Panc1 (cell line): ENCODE results near the gene CTTNBP2. TPM values are rescaled to one million over a fixed set of nuclear protein-coding genes. Genes with fewer than 3 reads are reported as not detected.

ENCODE experiments used
- ATAC-seq: fragments of 200-7000 bp; cut with Tn5 transposase; 2 replicates; pipeline ENCODE4 v1.9.1; 2020; ENCODE audit warnings: mild to moderate bottlenecking, moderate library complexity
- BruUV-seq: library from RNA; stranded (reverse); fragments of 400-500 nt; replicated peaks from 2 replicates; lab custom pipeline; 2021; lab: Mats Ljungman, UMichigan
- CTCF ChIA-PET: fragments of 300-600 bp; sonication (Branson Sonifier 250); formaldehyde crosslinking; loops from one replicate; lab custom pipeline; 2022; ENCODE audit warnings: antibody characterized with exemption; lab: Charles Lee
- POLR2A ChIA-PET: fragments of 300-600 bp; sonication (Branson Sonifier 250); formaldehyde crosslinking; loops from one replicate; lab custom pipeline; 2022; ENCODE audit warnings: antibody characterized with exemption; lab: Charles Lee
- DNase-seq: peaks from one replicate; pipeline ENCODE4 v3.0.0-alpha.2; 2010; ENCODE audit warnings: low read depth, low spot score
- H3K27ac ChIP-seq: 2 replicates; pipeline ENCODE4 v1.5.1; 2011; ENCODE audit warnings: mild to moderate bottlenecking, low read length, inconsistent platforms
- H3K27me3 ChIP-seq: fragments of 200-500 bp; sonication (Bioruptor generic); 2 replicates; pipeline ENCODE4 v1.6.0; 2014; ENCODE audit warnings: low read length, inconsistent platforms; ENCODE audit not compliant: control insufficient read depth, insufficient read depth
- H3K36me3 ChIP-seq: fragments of 200-500 bp; sonication (Bioruptor generic); 2 replicates; pipeline ENCODE4 v1.5.1; 2014; ENCODE audit warnings: inconsistent platforms, mild to moderate bottlenecking, low read length, moderate library complexity; ENCODE audit not compliant: control insufficient read depth, insufficient read depth
- H3K4me1 ChIP-seq: 2 replicates; pipeline ENCODE4 v1.5.1; 2011; ENCODE audit warnings: inconsistent platforms, mild to moderate bottlenecking, low read length, moderate library complexity; ENCODE audit not compliant: control insufficient read depth, insufficient read depth
- H3K4me3 ChIP-seq, 2 experiments: 2 replicates each; pipeline ENCODE4 v1.5.1; 2011 to 2012; ENCODE audit warnings: low read depth in 2 of 2, low read length in 2 of 2, mild to moderate bottlenecking in 2 of 2, inconsistent platforms in 1 of 2, moderate library complexity in 1 of 2
- H3K9me3 ChIP-seq: fragments of 200-500 bp; sonication (Bioruptor generic); 2 replicates; pipeline ENCODE4 v1.5.1; 2014; ENCODE audit warnings: low read depth, mild to moderate bottlenecking, inconsistent platforms, low read length, moderate library complexity; ENCODE audit not compliant: control insufficient read depth, insufficient read depth
- CTCF ChIP-seq: fragments of 450-650 bp; IDR thresholded peaks from 2 replicates; pipeline ENCODE4 v1.5.1; 2017; ENCODE audit warnings: mild to moderate bottlenecking
- POLR2AphosphoS5 ChIP-seq: IDR thresholded peaks from 2 replicates; pipeline ENCODE4 v1.6.1; 2012; ENCODE audit warnings: mild to moderate bottlenecking, low read depth, low read length, moderate library complexity
- REST ChIP-seq, 2 experiments: IDR thresholded peaks; 2 replicates each; pipeline ENCODE4 v1.6.1; 2011 to 2012; ENCODE audit warnings: low read depth in 2 of 2, control low read depth in 1 of 2, low read length in 1 of 2, mild to moderate bottlenecking in 1 of 2, moderate library complexity in 1 of 2; ENCODE audit not compliant: insufficient read depth in 1 of 2
- SIN3A ChIP-seq: IDR thresholded peaks from 2 replicates; pipeline ENCODE4 v1.6.1; 2012; ENCODE audit warnings: low read depth, mild to moderate bottlenecking, low read length, moderate library complexity, borderline replicate concordance; ENCODE audit not compliant: insufficient read depth
- TCF7L2 ChIP-seq: IDR thresholded peaks from 2 replicates; pipeline ENCODE4 v1.6.1; 2011; ENCODE audit warnings: mild to moderate bottlenecking, low read depth, low read length, inconsistent platforms
- in situ Hi-C: cut with HindIII; loops from 2 replicates; pipeline ENCODE4 v1.10.0; 2016; ENCODE audit warnings: low sequenced_read_pairs, low pct_unique_long_range_greater_than_20kb
- intact Hi-C: fragments of 100-400 bp; cut with micrococcal nuclease; formaldehyde crosslinking; loops from one replicate; pipeline ENCODE4 v1.10.0; 2022; ENCODE audit not compliant: unreplicated experiment
- total RNA-seq: library from RNA; stranded (reverse); gene quantifications from one replicate; pipeline ENCODE4 v1.2.1, GENCODE V29; 2021; ENCODE audit not compliant: unreplicated experiment

Gene CTTNBP2
- total RNA-seq, 1 experiment from 2014 or later = 1.0 TPM

- ATAC-seq = no peak
- POLR2A ChIA-PET = no interaction called here
- in situ Hi-C loops = no loop called here
- H3K27me3 ChIP-seq = peaks cover 2% of the 10 kb centered on the region; the same call in 1 of the 2 replicates
- H3K36me3 ChIP-seq = no peaks in the 10 kb centered on the region
- H3K4me1 ChIP-seq = no peaks in the 10 kb centered on the region
- intact Hi-C loops = no loop called here
- BruUV-seq = no TSS peak
- DNase-seq = no peak
- H3K27ac ChIP-seq = no peak overlapping the region
- no peak overlapping the region for H3K4me3 ChIP-seq
- no peaks in the 10 kb centered on the region for H3K9me3 ChIP-seq
- CTCF ChIA-PET = no interaction called here
- TF ChIP-seq REST (IDR thresholded peaks at IDR 0.05; ENCODE audit: insufficient read depth in 1 of 2, low read depth in 2 of 2, low read length in 1 of 2) = no peak
- no peak for TF ChIP-seq CTCF
- TF ChIP-seq TCF7L2 = no peak
- no peak for TF ChIP-seq SIN3A
- no peak for TF ChIP-seq POLR2AphosphoS5
Observed at GRCh38 chr7:117731455-117731854, 141.8 kb downstream of the CTTNBP2 start.

GRCh38 chr7:117730390-117730789, 142.9 kb downstream of the CTTNBP2 start:
- H3K4me1 ChIP-seq = no peaks in the 10 kb centered on the region
- in situ Hi-C loops = no loop called here
- DNase-seq (no peak), ATAC-seq (no peak)
- no TSS peak for BruUV-seq
- no peaks in the 10 kb centered on the region for H3K36me3 ChIP-seq
- ChIA-PET CTCF (no interaction called here), POLR2A (no interaction called here)
- no peak overlapping the region for H3K27ac ChIP-seq
- no peaks in the 10 kb centered on the region for H3K9me3 ChIP-seq
- no peak overlapping the region for H3K4me3 ChIP-seq
- intact Hi-C loops = no loop called here
- peaks cover 2% of the 10 kb centered on the region; the same call in 1 of the 2 replicates for H3K27me3 ChIP-seq
- TF ChIP-seq POLR2AphosphoS5 = no peak
- TF ChIP-seq REST (IDR thresholded peaks at IDR 0.05; ENCODE audit: insufficient read depth in 1 of 2, low read depth in 2 of 2, low read length in 1 of 2) = no peak
- no peak for TF ChIP-seq SIN3A
- TF ChIP-seq CTCF = no peak
- TF ChIP-seq TCF7L2 = no peak
